Activated CD4-positive, alpha-beta T cell treated with anti-CD3 and anti-CD28 coated beads, Interleukin-2, amount 10 ng/mL, durations not matched to agents 24 days and 14 days (primary cell): ENCODE results near the gene PCDH9. TPM values are rescaled to one million over a fixed set of nuclear protein-coding genes. Genes with fewer than 3 reads are reported as not detected.
"Not testable (repeated sequence)": the region's sequence is repeated elsewhere in the genome, so short reads cannot be mapped to it uniquely, and the experiment has no call there.

Source experiments
- DNase-seq: peaks from one replicate; pipeline ENCODE4 v3.0.0; 2022
- H3K27ac Mint-ChIP-seq: one replicate; pipeline ENCODE4 v1.8.0; 2022; ENCODE audit warnings: mild to moderate bottlenecking, mixed read lengths
- H3K27me3 Mint-ChIP-seq: one replicate; pipeline ENCODE4 v1.8.0; 2022; ENCODE audit warnings: mixed read lengths
- H3K36me3 Mint-ChIP-seq: one replicate; pipeline ENCODE4 v1.8.0; 2022; ENCODE audit warnings: low read depth, mild to moderate bottlenecking, mixed read lengths
- H3K4me1 Mint-ChIP-seq: one replicate; pipeline ENCODE4 v1.8.0; 2021; ENCODE audit warnings: mixed read lengths
- H3K4me3 Mint-ChIP-seq: one replicate; pipeline ENCODE4 v1.8.0; 2022; ENCODE audit warnings: mild to moderate bottlenecking, moderate library complexity, mixed read lengths
- H3K9me3 Mint-ChIP-seq: one replicate; pipeline ENCODE4 v1.8.0; 2021; ENCODE audit warnings: mixed read lengths
- intact Hi-C: fragments of 100-400 bp; cut with micrococcal nuclease; formaldehyde crosslinking; loops from one replicate; pipeline ENCODE4 v1.15.1; 2023
- total RNA-seq: library from RNA; stranded (reverse); gene quantifications from 2 replicates; pipeline ENCODE4 v1.2.3, GENCODE V29; 2022

PCDH9 gene
- total RNA-seq, 1 donor from 2014 or later: 0.09 TPM

DNA sequence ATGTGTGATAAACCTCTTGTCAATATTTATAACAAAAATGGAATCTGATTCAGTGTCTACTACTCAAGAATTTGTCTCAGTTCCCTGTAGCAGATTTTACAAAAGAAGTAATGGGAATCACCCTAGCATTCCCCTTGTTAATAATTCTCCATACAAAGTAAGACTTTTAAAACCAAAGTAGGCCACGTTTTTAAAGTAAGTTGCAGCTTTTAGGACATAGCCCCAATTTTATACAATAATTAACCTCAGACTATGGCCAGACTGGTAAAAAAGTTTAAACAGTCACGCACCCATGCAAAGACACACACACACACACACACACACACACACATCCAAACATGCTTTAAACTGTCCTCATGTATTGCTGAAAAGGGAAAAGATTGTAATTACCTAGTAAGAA, 589.9 kb downstream of the PCDH9 start:
- Mint-ChIP-seq H3K9me3 (no peaks in the 10 kb centered on the region), H3K4me3 (no peak overlapping the region)

DNA sequence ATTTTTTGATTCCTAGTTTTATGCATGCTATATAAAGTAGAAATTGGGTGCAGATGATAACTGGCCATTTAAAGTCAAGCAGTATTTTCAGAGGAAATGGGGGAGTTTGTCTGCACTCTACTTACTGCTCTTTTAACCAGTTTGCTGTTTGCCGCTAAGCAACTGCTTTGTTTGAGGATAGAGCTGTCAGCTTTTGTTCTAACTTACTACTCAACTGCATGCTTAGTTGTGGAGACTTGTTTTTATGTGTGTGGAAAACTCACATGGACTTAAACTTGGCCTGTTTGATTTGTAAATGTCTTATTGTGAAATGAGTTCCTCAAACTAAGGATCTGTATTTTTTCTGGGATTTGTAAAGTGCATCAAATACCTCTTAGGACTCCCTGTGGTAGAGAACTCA, 591.1 kb downstream of the PCDH9 start:
- Mint-ChIP-seq H3K9me3 (no peaks in the 10 kb centered on the region), H3K27me3 (no peaks in the 10 kb centered on the region), H3K36me3 (no peaks in the 10 kb centered on the region), H3K4me1 (no peaks in the 10 kb centered on the region), H3K27ac (no peak overlapping the region), H3K4me3 (no peak overlapping the region)
- intact Hi-C loops: no loop called here
- DNase-seq: no peak

More for the DNA sequence above, 589.9 kb downstream of the PCDH9 start:
- Mint-ChIP-seq H3K27ac (no peak overlapping the region), H3K4me1 (no peaks in the 10 kb centered on the region), H3K36me3 (no peaks in the 10 kb centered on the region), H3K27me3 (no peaks in the 10 kb centered on the region)
- intact Hi-C loops: no loop called here
- DNase-seq: no peak

DNA sequence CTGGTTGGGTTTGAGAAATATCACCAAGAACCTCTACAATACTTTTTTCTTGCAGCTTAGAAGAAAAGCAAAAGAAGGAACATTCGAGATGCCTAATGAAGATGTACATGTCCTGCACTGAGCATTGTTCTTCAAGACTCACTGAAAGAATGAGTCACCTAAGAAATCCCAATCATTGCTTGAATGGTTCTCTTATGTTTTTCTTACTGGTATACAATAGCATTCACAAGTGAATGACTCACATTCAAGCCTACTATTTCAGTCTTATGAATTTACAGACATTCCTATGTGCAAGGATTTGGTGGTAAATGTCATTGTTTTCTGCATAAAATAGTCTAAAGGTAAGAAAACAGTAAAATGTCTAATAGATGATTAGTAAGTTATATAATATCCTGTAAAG, 594.6 kb downstream of the PCDH9 start:
- no peak for DNase-seq
- Mint-ChIP-seq H3K36me3 (no peaks in the 10 kb centered on the region), H3K9me3 (no peaks in the 10 kb centered on the region), H3K27me3 (no peaks in the 10 kb centered on the region), H3K27ac (no peak overlapping the region), H3K4me3 (no peak overlapping the region), H3K4me1 (no peaks in the 10 kb centered on the region)
- intact Hi-C loops: no loop called here

DNA sequence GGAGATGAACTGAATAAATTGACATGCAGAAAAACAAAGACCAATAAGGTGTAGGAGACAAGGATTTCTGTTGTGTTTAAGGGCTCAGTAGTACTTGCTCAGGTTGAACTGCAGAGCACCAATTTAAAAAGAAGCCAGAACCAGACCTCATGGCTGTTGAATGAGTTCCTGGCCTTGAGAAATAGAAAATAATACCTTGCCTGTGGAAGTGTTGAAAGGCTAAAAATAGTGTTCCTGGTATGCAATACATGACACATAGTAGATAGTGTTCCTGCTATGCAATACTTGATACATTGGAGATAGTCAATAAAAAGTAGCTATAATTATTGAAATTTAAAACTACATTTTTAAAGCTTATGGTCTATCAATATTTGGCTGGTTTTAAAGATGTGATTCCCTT, 595.8 kb downstream of the PCDH9 start:
- Mint-ChIP-seq H3K9me3 (no peaks in the 10 kb centered on the region), H3K27me3 (no peaks in the 10 kb centered on the region), H3K4me1 (no peaks in the 10 kb centered on the region), H3K36me3 (no peaks in the 10 kb centered on the region), H3K27ac (no peak overlapping the region), H3K4me3 (no peak overlapping the region)
- no peak for DNase-seq
- intact Hi-C loops: no loop called here

DNA sequence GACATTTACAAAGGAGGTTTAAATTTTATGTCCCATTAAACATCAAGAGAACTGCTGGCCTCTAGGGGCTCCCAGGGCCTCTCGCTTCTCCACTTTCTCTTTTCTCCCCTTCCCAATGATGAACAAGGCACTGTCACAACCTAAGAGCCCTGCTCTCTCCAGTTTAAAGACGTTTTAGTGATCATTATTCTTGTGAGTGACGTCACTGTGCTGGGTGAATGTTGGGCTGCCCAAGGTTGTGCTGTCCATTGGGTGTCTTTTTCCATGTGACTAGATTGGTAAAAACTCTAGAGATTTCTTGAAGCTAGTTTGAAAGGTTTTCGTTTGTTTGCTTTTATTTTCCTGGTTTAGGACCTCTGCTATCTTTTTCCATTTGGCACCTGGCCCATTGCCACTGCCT, 602.6 kb downstream of the PCDH9 start:
- no peaks in the 10 kb centered on the region for H3K4me1 Mint-ChIP-seq
- no peak for DNase-seq
- no peak overlapping the region for H3K4me3 Mint-ChIP-seq
- intact Hi-C loops: loop anchor here (10.0 kb wide), 1 partner anchor 597 kb away; no protein-coding TSS in a partner anchor
- H3K9me3 Mint-ChIP-seq: no peaks in the 10 kb centered on the region
- no peak overlapping the region for H3K27ac Mint-ChIP-seq
- no peaks in the 10 kb centered on the region for H3K27me3 Mint-ChIP-seq
- no peaks in the 10 kb centered on the region for H3K36me3 Mint-ChIP-seq

DNA sequence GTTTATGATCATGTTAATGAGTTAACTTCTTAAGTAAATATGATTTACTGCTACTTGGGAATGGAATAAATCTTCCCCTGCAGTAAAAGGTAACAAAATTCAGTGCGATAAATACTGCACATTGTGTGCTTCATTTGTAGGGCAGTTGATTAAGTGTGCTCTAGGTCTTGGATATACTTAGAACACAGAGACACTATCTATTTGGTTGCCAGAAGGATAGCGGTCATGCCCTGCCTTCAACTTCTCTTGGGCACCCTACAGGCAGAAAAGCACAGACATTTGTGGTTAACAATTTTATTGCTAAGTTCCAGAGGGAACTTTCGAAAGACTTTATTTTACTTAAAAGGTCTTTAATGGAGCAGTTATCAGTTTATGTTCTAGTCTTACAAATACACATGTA, 605.8 kb downstream of the PCDH9 start:
- Mint-ChIP-seq H3K27ac (no peak overlapping the region), H3K4me3 (no peak overlapping the region)
- intact Hi-C loops: loop anchor here (10.0 kb wide), 1 partner anchor 600 kb away; no protein-coding TSS in a partner anchor

DNA sequence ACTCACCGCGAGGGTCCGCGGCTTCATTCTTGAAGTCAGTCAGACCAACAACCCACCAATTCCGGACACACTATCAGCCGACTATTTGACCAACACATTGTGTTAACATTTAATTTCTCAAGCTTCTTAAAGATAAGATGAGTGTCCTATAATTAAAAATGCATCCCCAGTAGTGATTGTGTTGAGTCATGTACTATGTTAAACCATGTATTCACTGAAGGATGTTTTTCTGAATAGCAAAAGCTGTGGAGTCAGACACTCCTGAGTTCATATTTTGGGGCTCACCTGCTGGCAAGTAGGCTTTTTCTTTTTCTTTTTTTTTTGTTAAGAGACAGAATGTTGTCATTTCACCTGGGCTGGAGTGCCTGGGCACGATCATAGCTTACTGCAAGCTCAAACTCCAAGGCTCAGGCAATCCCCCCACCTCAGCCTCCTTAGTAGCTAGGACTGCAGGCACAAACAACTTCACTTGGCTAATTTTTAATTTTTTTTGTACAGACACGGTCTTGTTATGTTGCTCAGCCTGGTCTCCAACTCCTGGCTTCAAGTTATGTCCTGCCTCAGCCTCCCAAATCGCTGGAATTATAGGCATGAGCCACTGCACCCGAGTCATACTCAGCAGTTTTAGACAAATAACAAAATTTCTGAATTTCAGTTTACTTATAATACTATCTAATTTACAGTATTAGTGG, 606.9 kb downstream of the PCDH9 start:
- Mint-ChIP-seq H3K4me1 (no peaks in the 10 kb centered on the region), H3K9me3 (no peaks in the 10 kb centered on the region), H3K4me3 (no peak overlapping the region), H3K36me3 (no peaks in the 10 kb centered on the region), H3K27me3 (no peaks in the 10 kb centered on the region), H3K27ac (no peak overlapping the region)
- intact Hi-C loops: loop anchor here (10.0 kb wide), 1 partner anchor 602 kb away; no protein-coding TSS in a partner anchor
- DNase-seq: no peak

More for the DNA sequence above, 605.8 kb downstream of the PCDH9 start:
- no peaks in the 10 kb centered on the region for H3K9me3 Mint-ChIP-seq
- DNase-seq: no peak
- H3K4me1 Mint-ChIP-seq: no peaks in the 10 kb centered on the region
- H3K27me3 Mint-ChIP-seq: no peaks in the 10 kb centered on the region
- H3K36me3 Mint-ChIP-seq: no peaks in the 10 kb centered on the region

DNA sequence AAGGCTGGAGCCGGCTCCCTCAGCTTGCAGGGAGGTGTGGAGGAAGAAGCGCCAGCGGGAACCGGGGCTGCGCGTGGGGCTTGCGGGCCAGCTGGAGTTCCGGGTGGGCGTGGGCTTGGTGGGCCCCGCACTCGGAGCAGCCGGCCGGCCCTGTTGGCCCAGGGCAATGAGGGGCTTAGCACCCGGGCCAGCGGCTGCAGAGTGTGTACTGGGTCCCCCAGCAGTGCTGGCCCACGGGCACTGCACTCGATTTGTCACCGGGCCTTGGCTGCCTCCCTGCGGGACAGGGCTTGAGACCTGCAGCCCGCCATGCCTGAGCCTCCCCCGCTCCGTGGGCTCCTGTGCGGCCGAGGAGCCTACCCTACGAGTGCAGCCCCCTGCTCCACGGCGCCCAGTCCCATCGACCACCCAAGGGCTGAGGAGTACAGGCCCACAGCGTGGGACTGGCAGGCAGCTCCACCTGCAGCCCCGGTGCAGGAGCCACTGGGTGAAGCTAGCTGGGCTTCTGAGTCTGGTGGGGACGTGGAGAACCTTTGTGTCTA, 608.2 kb downstream of the PCDH9 start:
- H3K27ac Mint-ChIP-seq, H3K4me1 Mint-ChIP-seq, H3K36me3 Mint-ChIP-seq, H3K4me3 Mint-ChIP-seq, DNase-seq, H3K27me3 Mint-ChIP-seq, H3K9me3 Mint-ChIP-seq: not testable (repeated sequence)
- intact Hi-C loops: loop anchor here (10.0 kb wide), 1 partner anchor 603 kb away; no protein-coding TSS in a partner anchor

DNA sequence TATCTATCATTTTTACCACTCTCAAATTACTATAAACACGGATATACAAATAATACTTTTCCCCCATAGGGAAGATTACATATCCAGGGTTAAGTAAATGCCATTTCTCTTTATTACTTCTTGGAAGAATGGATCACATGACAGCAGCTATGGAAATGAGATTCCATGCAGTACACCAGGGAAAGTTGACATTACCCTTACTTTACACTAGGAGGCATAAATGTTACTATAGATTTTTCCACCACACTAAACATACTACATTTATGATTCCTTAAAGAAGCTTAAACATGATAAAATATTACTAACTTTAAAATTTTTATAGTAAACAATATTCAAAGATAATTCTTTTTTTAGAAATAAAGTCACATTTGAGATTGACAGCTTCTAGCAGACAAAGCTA, 611.4 kb downstream of the PCDH9 start:
- Mint-ChIP-seq H3K27me3 (no peaks in the 10 kb centered on the region), H3K27ac (no peak overlapping the region), H3K4me3 (no peak overlapping the region), H3K36me3 (no peaks in the 10 kb centered on the region), H3K4me1 (no peaks in the 10 kb centered on the region), H3K9me3 (no peaks in the 10 kb centered on the region)
- no peak for DNase-seq
- intact Hi-C loops: no loop called here

DNA sequence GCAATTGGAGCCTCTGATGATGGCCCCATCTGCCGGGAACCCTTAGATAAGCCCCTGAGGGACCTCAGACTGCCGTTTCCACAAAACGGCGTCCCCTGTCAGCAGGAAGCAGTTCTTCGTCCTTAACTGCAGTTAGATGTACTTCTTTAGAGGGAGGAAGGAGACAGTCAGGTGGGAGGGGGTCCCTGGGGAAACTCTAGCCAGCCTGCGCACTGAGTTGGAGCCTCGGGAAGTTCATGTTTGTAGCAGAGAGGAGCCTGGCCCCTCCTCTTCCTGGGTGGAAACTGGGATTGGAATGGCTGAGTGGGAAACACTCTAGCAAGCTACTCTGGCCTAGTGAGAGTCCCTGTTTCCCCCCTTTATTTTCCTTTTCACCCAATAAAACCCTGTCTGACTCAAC, 612.4 kb downstream of the PCDH9 start:
- no peak for DNase-seq
- no peak overlapping the region for H3K4me3 Mint-ChIP-seq
- H3K4me1 Mint-ChIP-seq: no peaks in the 10 kb centered on the region
- no peaks in the 10 kb centered on the region for H3K36me3 Mint-ChIP-seq
- no peaks in the 10 kb centered on the region for H3K27me3 Mint-ChIP-seq
- H3K9me3 Mint-ChIP-seq: no peaks in the 10 kb centered on the region
- intact Hi-C loops: no loop called here
- H3K27ac Mint-ChIP-seq: no peak overlapping the region

DNA sequence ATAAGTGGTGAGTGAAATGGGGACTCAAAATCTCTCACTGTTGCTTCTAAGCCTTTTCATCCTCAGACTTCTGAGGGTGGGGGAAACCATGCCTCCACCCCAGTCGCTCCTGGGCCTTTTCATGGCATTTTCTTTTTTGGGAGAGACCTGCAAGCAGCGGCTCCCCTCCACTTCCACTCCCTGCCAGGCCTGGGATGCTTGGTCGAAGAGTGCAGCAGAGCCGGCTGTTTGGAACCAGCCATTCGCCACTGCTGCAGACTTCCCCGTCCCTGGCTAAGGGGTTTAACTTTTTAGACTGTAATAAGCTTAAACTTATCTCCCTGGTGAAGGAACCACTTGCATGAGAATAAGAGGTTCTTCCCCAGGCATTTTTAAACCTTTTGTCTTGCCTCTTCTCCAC, 617.2 kb downstream of the PCDH9 start:
- Mint-ChIP-seq H3K4me3 (no peak overlapping the region), H3K27me3 (no peaks in the 10 kb centered on the region), H3K4me1 (no peaks in the 10 kb centered on the region), H3K27ac (no peak overlapping the region), H3K9me3 (no peaks in the 10 kb centered on the region), H3K36me3 (no peaks in the 10 kb centered on the region)
- intact Hi-C loops: no loop called here
- DNase-seq: no peak

DNA sequence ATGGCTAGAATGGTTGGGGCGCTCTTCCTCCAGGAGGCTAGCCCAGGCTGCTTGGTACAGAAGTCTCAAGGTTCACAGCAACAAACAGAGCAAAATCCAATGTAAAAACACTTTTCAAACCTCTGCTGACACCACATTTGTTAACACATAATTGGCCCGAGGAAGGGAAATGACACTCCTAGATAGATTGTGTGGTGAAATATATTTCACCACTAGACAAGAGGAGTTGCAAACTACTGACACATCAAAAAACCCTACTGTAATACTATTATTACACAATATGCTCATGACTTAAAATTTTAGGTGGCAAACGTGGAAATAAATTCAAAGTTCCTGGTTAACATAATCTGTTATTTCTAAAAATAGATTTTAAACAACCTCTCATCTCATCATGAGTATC, 643.6 kb downstream of the PCDH9 start:
- Mint-ChIP-seq H3K9me3 (no peaks in the 10 kb centered on the region), H3K4me3 (no peak overlapping the region), H3K36me3 (no peaks in the 10 kb centered on the region), H3K27me3 (no peaks in the 10 kb centered on the region), H3K27ac (no peak overlapping the region), H3K4me1 (no peaks in the 10 kb centered on the region)
- DNase-seq: no peak
- intact Hi-C loops: no loop called here

DNA sequence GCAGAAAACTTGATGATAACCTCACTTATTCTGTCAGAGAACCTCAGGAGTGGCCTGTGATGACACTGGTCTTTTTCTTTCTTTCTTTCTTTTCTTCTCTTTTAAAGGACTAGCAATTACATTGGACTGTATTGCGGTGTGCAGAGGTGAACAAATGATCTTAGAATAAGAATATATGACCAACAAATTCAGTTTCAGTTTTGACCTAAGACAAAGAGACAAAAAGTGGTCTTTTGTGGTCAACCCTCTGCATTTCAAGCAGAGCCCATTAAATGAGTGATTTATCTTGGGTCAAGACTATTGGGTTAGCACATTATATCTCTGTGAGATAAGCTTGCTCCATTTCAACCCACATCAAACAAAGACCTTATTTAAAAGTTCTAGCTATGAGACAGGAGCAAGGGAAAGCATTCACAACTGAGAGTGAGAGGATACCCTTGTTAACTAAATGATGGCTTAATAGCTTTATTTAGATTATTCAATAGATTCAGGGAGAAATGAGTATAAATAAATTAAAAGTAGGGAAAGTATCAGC, 644.4 kb downstream of the PCDH9 start:
- intact Hi-C loops: no loop called here
- Mint-ChIP-seq H3K4me1 (no peaks in the 10 kb centered on the region), H3K4me3 (no peak overlapping the region), H3K9me3 (no peaks in the 10 kb centered on the region), H3K36me3 (no peaks in the 10 kb centered on the region), H3K27me3 (no peaks in the 10 kb centered on the region), H3K27ac (no peak overlapping the region)
- DNase-seq: no peak

DNA sequence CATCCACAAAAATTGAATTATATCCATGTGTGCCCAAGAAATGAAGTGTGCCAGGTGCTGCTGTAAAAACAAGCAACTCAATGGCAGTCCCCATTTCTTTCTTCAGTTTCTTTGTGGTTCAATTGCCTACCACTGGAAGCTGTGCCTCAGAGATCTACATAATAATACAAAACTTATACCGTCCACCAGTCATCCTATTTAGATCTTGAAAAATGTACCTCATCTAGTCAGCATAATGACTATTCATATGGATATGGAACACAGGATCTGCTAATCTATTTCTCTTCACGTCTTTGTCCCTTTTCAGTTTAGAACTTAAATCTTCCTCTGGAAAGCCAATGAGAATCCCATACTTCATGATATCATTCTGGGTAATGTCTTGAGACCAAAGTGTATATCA, 648.5 kb downstream of the PCDH9 start:
- Mint-ChIP-seq H3K36me3 (no peaks in the 10 kb centered on the region), H3K27me3 (no peaks in the 10 kb centered on the region)
- intact Hi-C loops: no loop called here

More for the DNA sequence above, 648.5 kb downstream of the PCDH9 start:
- Mint-ChIP-seq H3K4me3 (no peak overlapping the region), H3K9me3 (no peaks in the 10 kb centered on the region), H3K27ac (no peak overlapping the region), H3K4me1 (no peaks in the 10 kb centered on the region)
- DNase-seq: no peak
